ENCODE results near the gene MARS1.
A peak's percentile ranks its signal among the peaks of the same experiment; 100 is the strongest.

The MARS1 gene

DNA sequence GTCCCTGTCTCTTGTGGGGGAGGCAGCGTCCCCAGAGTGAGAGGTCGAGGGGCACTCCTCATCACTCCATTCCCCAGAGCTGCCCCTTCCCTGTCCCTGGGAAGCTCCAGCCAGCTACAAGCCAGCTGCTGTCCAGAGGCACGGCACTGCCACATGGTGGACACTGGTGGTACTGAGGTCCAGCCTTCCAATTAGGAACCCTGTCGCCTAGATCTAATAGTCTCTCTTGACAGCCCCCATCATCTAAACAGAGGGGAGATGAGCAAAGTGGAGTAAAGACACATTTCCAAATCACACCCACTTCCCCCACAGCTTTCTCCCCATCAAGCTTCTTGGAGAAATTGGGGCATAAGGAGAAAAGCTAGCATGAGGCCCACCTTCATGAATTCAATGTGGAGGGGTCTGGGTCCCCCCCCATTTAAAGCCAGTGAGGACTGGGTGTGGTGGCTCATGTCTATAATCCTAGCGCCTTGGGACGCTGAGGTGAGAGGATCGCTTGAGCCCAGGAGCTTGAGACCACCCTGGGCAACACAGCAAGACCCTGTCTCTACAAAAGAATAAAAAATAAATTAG is 34.8 kb upstream of the MARS1 start:
- no peaks in the 10 kb centered on the region for H3K27me3 Mint-ChIP-seq
- peak overlapping the region; percentile 92 for H3K27ac Mint-ChIP-seq
- ATAC-seq (replicated peaks) (peak; percentile 35 to 47), DNase-seq (peak; percentile 68)
- peaks cover 7 to 22% of the 10 kb centered on the region in 2 donors for H3K36me3 Mint-ChIP-seq
- peaks cover 42 to 65% of the 10 kb centered on the region in 2 donors for H3K4me1 Mint-ChIP-seq
- peak overlapping the region; percentile 66 to 80 for H3K4me3 Mint-ChIP-seq
- peaks cover 0 to 4% of the 10 kb centered on the region in 2 donors for H3K9me3 Mint-ChIP-seq

GRCh38 chr12:57454213-57454565 is 33.7 kb upstream of the MARS1 start:
- Mint-ChIP-seq H3K27ac (peak overlapping the region; percentile 17), H3K36me3 (peaks cover 7 to 20% of the 10 kb centered on the region in 2 donors), H3K9me3 (peaks cover 0 to 4% of the 10 kb centered on the region in 2 donors), H3K27me3 (no peaks in the 10 kb centered on the region), H3K4me1 (peaks cover 51 to 77% of the 10 kb centered on the region in 2 donors), H3K4me3 (peak overlapping the region; percentile 90)
- DNase-seq, result no peak
- no peak for ATAC-seq (replicated peaks)

- Mint-ChIP-seq H3K27ac (peak within 1 kb of the TSS; percentile 81), H3K9me3 (peaks cover 0 to 4% of the 10 kb centered on the region in 2 donors), H3K27me3 (no peaks in the 10 kb centered on the region), H3K4me1 (peaks cover 56 to 83% of the 10 kb centered on the region in 2 donors), H3K36me3 (peaks cover 6 to 19% of the 10 kb centered on the region in 2 donors), H3K4me3 (peak within 1 kb of the TSS; percentile 90)
- DNase-seq, result no peak
- ATAC-seq (replicated peaks), result no peak
These were observed 33.1 kb upstream of the MARS1 start, which contains the start of gene INHBE for GRCh38 chr12:57454566-57455373. INHBE (plus strand) TSS chr12:57455307; CDS start chr12:57455537, 230 bp downstream.

- peaks cover 54 to 83% of the 10 kb centered on the region in 2 donors for H3K4me1 Mint-ChIP-seq
- H3K9me3 Mint-ChIP-seq, result peaks cover 0 to under 1% of the 10 kb centered on the region in 2 donors
- ATAC-seq (replicated peaks), result peak in 1 of 2 donors; percentile 3
- peaks cover under 1 to 14% of the 10 kb centered on the region in 2 donors for H3K36me3 Mint-ChIP-seq
- peak overlapping the region; percentile 90 for H3K4me3 Mint-ChIP-seq
- H3K27me3 Mint-ChIP-seq, result no peaks in the 10 kb centered on the region
- peak overlapping the region; percentile 81 for H3K27ac Mint-ChIP-seq
- DNase-seq, result no peak
These were observed 32.3 kb upstream of the MARS1 start for GRCh38 chr12:57455374-57456144.

GRCh38 chr12:57456145-57456700 is 31.6 kb upstream of the MARS1 start:
- peak overlapping the region; percentile 81 for H3K27ac Mint-ChIP-seq
- peaks cover 0 to 8% of the 10 kb centered on the region in 2 donors for H3K36me3 Mint-ChIP-seq
- H3K4me1 Mint-ChIP-seq, result peaks cover 52 to 83% of the 10 kb centered on the region in 2 donors
- H3K27me3 Mint-ChIP-seq, result no peaks in the 10 kb centered on the region
- peak; percentile 65 for DNase-seq
- peak overlapping the region; percentile 90 for H3K4me3 Mint-ChIP-seq
- H3K9me3 Mint-ChIP-seq, result no peaks in the 10 kb centered on the region
- ATAC-seq (replicated peaks), result peak; percentile 35

DNA sequence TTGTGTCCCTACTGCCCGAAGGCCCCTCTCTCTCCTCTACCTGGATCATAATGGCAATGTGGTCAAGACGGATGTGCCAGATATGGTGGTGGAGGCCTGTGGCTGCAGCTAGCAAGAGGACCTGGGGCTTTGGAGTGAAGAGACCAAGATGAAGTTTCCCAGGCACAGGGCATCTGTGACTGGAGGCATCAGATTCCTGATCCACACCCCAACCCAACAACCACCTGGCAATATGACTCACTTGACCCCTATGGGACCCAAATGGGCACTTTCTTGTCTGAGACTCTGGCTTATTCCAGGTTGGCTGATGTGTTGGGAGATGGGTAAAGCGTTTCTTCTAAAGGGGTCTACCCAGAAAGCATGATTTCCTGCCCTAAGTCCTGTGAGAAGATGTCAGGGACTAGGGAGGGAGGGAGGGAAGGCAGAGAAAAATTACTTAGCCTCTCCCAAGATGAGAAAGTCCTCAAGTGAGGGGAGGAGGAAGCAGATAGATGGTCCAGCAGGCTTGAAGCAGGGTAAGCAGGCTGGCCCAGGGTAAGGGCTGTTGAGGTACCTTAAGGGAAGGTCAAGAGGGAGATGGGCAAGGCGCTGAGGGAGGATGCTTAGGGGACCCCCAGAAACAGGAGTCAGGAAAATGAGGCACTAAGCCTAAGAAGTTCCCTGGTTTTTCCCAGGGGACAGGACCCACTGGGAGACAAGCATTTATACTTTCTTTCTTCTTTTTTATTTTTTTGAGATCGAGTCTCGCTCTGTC is 31.0 kb upstream of the MARS1 start:
- no peak for DNase-seq
- H3K9me3 Mint-ChIP-seq, result no peaks in the 10 kb centered on the region
- H3K4me3 Mint-ChIP-seq, result peak overlapping the region in 1 of 2 donors; percentile 46
- no peak for ATAC-seq (replicated peaks)
- H3K36me3 Mint-ChIP-seq, result peaks cover 0 to 8% of the 10 kb centered on the region in 2 donors
- peak overlapping the region; percentile 74 for H3K27ac Mint-ChIP-seq
- H3K27me3 Mint-ChIP-seq, result no peaks in the 10 kb centered on the region
- H3K4me1 Mint-ChIP-seq, result peaks cover 54 to 83% of the 10 kb centered on the region in 2 donors

- no peak for DNase-seq
- peaks cover 53 to 83% of the 10 kb centered on the region in 2 donors for H3K4me1 Mint-ChIP-seq
- H3K9me3 Mint-ChIP-seq, result no peaks in the 10 kb centered on the region
- no peak for ATAC-seq (replicated peaks)
- peak overlapping the region; percentile 85 to 96 for H3K4me3 Mint-ChIP-seq
- peak overlapping the region; percentile 99 for H3K27ac Mint-ChIP-seq
- H3K27me3 Mint-ChIP-seq, result no peaks in the 10 kb centered on the region
- peaks cover 0 to 3% of the 10 kb centered on the region in 2 donors for H3K36me3 Mint-ChIP-seq
These were observed 29.2 kb upstream of the MARS1 start for GRCh38 chr12:57458665-57459054.

DNA sequence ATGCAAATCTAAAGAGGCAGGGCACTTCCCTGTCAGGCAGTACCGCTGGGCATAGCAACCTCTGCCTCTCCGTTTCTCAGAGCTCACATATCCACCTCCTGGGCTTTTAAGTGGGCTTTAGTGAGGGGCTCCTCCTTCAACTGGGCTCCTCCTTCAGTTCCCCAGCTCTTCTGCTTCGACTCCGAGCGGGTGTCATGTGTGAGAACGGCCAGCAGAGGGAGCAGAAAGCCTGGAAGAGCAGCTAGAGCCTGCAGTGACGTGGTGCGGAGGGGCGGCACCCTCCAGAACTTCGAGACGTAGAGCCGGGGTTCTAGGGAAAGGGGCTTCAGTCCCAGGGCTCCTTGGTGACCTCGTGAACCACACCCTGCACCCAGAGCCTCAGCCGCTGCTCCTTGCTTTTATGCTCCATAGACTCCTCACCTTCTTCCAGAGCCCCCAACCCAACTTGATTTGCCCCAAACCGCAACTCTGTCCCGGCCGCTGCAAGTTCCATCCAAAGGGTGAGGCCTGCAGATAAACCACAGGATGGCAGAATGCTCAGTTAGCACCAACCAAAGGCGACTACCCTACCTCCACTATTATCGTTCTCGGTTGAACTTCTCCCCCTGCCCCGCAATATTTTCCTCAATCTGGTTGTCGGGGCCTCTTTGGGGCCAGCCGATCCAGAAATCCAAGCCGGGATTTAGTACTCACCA is 28.7 kb upstream of the MARS1 start:
- ATAC-seq (replicated peaks) (peak; percentile 69 to 71), DNase-seq (peak; percentile 94)
- Mint-ChIP-seq H3K27me3 (no peaks in the 10 kb centered on the region), H3K9me3 (no peaks in the 10 kb centered on the region), H3K4me1 (peaks cover 56 to 86% of the 10 kb centered on the region in 2 donors), H3K4me3 (peak overlapping the region; percentile 85 to 96), H3K27ac (peak overlapping the region; percentile 99), H3K36me3 (peaks cover 0 to 3% of the 10 kb centered on the region in 2 donors)

- peak within 1 kb of the TSS; percentile 99 for H3K27ac Mint-ChIP-seq
- no peak for ATAC-seq (replicated peaks)
- no peak for DNase-seq
- H3K9me3 Mint-ChIP-seq, result no peaks in the 10 kb centered on the region
- peaks cover 56 to 80% of the 10 kb centered on the region in 2 donors for H3K4me1 Mint-ChIP-seq
- peak within 1 kb of the TSS; percentile 85 to 96 for H3K4me3 Mint-ChIP-seq
- H3K27me3 Mint-ChIP-seq, result no peaks in the 10 kb centered on the region
- H3K36me3 Mint-ChIP-seq, result no peaks in the 10 kb centered on the region
These were observed 28.0 kb upstream of the MARS1 start, which contains the start of gene GLI1 for GRCh38 chr12:57459750-57460467. GLI1 (plus strand) TSS chr12:57459785; CDS start chr12:57463692, 3,907 bp downstream.

- Mint-ChIP-seq H3K4me3 (peak overlapping the region; percentile 85 to 86), H3K27me3 (no peaks in the 10 kb centered on the region), H3K9me3 (no peaks in the 10 kb centered on the region), H3K36me3 (no peaks in the 10 kb centered on the region), H3K27ac (peak overlapping the region; percentile 62), H3K4me1 (peaks cover 53 to 75% of the 10 kb centered on the region in 2 donors)
- DNase-seq (no peak), ATAC-seq (replicated peaks) (peak in 1 of 2 donors; percentile 5)
These were observed 27.4 kb upstream of the MARS1 start for GRCh38 chr12:57460468-57460784.

- Mint-ChIP-seq H3K36me3 (peaks cover 2 to 3% of the 10 kb centered on the region in 2 donors), H3K4me1 (peaks cover 51 to 70% of the 10 kb centered on the region in 2 donors), H3K9me3 (no peaks in the 10 kb centered on the region), H3K4me3 (peak overlapping the region; percentile 85 to 86), H3K27ac (peak overlapping the region; percentile 86), H3K27me3 (no peaks in the 10 kb centered on the region)
- ATAC-seq (replicated peaks), result no peak
- DNase-seq, result no peak
These were observed 27.0 kb upstream of the MARS1 start for GRCh38 chr12:57460841-57461275.

DNA sequence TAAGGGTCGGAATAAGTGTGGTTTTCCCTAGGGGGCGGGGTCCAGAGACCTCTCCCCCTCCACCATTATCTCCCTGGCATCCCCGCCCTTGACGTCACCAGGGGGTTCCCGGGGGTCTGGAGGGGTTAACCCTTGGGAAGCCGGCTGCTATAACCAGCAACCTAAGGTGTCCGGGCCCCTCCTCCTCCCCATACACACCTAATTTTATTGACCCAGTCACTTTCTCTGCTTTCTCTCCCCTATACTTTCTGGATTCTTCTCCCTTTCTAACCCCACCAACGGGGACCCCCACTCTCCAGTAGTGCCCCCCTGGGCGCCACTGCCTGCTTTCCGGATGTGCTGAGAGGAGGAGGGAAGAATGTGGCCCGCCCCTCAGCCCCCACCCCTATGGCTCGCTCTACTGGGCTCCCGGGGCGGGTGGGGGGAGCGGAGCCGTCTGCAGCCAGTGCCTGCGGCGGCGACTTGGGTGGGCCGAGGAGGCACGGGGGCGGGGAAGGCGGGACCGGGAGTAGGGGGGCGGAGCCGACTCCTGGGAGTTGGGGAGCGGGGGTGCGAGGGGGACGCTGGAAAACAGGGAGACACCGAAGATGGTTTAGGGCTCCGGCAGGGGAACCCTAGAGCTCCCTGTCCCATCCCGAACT is 26.5 kb upstream of the MARS1 start:
- peaks cover 4 to 6% of the 10 kb centered on the region in 2 donors for H3K36me3 Mint-ChIP-seq
- H3K27me3 Mint-ChIP-seq, result no peaks in the 10 kb centered on the region
- peak overlapping the region; percentile 85 to 86 for H3K4me3 Mint-ChIP-seq
- H3K4me1 Mint-ChIP-seq, result peaks cover 51 to 65% of the 10 kb centered on the region in 2 donors
- H3K9me3 Mint-ChIP-seq, result no peaks in the 10 kb centered on the region
- peak overlapping the region; percentile 86 for H3K27ac Mint-ChIP-seq
- no peak for ATAC-seq (replicated peaks)
- DNase-seq, result no peak
